Embryonic facial prominence (tissue), 1 donor: Measurements from ENCODE around the gene MBP.

ENCODE experiments used
- DNase-seq: peaks from one replicate; pipeline ENCODE4 v3.0.0-alpha.2; 2016; ENCODE audit errors: extremely low spot score

Gene MBP

DNA sequence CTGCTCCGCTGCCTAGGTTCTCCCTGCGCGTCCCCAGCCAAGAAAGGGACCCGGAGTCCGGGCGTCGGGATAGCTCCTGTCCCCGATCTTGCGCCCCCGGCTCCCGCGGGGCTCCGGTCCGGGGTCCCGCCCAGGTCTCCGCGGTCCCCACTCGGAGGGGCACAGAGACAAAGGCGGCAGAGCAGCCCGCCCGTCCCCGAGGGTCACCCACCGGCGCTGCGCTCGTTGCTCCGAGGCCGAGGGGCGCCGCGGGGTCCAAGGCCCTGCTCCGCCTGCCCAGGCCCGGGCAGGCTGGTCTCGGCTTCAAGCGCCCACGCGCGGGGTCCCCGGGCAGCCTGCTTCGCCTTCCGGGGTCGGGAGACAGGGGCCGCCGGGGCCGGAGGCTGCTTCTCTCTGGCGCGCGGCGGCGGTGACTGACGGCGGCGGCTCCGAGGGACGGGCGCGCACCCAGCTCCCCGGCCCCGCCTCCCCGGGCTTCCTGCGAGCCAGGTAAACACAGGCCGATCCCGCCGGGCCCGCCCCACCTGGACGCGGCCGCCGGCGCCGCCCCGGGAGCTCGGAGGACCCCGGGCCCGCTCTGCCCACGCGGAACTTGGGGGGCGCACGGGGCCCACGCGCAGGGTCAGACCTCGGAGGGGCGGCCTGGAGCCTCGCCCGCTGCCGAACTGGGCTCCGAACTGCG is at the start of gene MBP:
TSS of gene MBP (minus strand) at position 415 of the 682 bp plus-strand sequence. CDS start 27,522 bp downstream, outside the sequence.
- DNase-seq: no peak

DNA sequence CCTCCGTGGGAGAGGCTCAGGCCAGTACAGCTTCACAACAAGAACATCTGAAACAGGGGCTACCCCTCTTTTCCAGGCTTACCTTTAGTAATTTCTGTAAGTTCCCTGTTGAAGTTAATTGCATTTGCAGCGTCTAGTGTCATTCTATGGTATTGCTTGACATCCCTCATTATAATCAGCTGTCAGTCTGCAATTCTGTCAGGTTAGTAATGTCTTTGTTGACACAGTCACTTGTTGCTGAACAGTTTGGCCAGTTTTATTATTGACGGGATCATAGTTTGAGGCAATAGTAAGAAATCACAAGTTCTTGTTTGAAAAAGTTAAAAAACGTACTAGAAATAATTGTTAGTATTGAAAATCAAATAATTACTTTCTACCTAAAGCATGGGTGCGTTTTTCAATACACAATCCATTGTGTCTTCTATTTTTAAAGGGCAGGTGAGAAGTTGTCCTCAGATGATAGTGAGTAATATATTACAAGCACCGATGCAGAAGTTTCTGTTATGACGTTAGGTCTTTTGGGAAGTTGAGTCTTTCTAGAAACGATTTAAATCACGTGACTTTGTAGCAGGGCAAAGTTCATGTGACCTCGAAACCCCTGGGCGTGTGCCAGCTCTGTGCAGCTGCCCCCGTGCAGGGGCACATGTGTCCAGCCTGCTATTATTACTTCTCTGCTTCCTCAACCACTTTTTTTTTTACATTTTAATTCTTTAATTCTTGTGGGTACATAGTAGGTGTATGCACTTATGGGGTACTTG is 49.5 kb upstream of the MBP start:
- no peak for DNase-seq

DNA sequence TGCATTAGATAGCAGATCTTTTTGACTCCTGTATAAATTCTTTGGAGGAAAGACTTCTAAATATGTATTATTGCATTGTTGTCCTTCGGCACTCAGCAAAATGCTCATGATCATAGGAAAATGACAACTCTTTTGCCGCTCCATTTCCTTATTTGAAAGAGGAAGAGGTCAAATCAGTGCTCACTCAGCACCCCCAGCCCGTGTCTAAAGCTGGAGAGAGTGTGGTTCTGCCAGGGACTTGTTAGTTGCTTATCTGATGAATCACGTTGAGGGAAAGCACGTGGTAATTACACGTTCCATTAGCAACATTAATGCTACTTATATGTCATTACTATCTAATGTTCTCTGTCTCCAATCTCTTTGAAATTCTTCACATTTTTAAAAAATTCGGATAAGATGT is 46.0 kb upstream of the MBP start:
- DNase-seq: no peak

DNA sequence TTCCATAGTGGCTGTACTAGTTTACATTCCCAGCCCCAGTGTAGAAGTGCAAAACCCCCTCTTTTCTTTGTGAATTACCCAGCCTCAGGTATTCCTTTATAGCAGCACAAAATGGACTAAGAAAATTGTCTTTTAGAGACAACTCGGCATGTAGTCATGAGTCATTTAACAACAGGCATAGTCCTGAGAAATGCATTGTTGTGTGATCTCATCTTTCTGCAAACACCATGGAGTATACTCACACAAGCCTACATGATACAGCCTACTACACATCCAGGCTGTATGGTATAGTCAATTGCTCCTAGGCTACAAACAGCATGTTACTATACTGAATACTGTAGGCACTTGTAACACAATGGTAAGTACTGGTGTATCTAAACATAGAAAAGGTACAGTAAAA is 44.4 kb upstream of the MBP start:
- no peak for DNase-seq

DNA sequence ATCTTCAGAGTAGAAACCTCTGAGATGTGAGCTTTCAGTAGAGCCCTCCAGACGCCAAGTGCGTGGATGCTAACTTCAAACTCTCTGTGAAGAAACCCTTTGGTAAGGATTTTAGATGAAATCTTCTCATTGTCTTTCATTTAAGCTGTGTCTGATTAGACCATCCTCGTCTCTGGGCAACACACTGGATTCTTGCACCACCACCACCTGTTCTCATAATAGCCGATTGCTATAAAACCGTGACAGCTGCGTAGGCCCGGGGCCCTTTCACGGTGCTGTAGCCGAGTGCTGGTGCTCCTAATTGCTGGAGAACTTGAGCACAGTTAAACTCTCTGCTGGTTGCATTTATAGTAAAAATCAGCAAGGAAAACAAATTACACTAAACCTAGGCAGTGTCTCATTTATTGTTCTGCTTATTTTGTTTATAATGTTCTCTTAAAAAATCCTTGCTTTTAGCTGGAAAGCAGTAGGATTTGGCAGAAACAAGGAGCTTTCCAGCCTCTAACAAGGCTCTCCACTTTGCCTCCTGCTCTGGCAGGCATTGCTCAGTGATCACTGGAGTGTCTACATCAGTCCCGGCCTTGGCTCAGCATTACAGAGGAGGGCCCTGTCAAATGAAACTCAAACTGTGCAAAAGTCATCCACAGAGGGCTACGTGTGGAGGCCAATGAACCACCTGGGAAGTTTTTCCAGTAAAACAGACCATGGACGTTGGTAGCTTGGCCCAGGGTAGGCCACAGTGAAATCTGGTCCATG is 40.9 kb upstream of the MBP start:
- no peak for DNase-seq

DNA sequence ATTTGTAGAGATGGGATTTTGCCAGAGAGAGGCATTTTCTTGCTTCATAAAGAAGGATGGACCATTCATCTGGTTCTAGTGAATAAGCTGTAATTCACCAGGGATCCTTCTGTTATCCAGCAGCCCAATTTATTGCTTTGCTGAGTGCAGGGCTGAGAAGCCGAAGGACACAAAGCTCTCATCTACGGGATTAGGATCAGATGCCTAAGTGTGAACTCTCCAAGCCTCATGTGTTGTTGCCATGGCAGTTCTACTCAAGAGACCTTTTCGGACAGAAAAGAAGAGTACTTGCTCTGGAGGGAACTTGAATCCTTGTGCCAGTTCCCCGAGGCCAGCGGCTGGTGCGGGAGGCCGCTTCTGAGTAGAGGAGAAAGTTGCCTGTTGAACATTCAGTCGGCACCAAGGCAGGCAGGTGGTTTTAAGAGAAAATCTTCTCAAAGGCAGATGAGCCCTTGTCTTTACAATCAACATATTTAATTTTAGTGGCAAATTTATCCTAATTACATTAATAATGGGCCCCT is 38.4 kb upstream of the MBP start:
- no peak for DNase-seq

DNA sequence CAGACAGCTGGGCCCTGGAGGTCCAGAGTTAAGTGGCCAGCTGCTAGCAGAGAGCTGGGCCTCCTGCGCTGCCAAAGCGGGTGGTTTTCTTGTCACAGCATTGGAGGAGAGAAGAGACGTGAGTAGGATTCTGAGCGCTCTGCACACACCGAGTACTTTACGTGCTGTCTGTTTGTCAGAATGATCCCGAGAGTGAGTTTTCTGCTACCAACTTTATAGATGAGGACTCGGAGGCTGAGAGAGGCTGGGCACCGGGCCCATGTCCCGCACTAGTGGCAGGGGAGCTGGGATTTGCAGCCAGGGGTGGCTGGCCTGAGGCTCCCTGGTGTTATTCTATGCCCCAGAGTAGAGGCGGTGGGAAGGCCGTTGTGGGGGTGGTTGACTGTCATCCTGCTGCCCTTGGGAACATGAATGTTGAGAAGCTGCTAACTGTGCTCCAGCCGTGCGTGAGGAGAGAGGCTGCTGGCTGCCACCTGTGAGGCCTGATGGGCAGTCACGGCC is 36.3 kb upstream of the MBP start:
- no peak for DNase-seq

DNA sequence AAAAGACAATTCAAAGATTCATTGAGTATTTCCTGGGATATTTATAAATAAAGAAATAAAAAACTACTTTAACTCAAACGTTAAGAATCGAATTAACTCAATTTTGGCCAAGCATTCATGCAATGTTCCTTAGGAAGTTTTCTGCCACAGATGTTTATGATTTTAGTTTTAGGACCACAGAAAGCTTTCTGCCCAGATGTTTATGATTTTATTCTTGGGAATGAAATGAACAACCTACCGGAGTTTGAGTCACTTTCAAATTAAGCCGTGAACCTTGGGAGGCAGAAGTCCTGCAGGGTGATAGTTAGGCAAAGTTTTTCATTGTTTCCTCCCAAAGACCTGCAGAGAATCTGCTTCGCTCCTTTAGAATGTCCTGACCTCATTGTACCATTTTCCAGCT is 34.7 kb upstream of the MBP start:
- DNase-seq: peak; percentile 73

DNA sequence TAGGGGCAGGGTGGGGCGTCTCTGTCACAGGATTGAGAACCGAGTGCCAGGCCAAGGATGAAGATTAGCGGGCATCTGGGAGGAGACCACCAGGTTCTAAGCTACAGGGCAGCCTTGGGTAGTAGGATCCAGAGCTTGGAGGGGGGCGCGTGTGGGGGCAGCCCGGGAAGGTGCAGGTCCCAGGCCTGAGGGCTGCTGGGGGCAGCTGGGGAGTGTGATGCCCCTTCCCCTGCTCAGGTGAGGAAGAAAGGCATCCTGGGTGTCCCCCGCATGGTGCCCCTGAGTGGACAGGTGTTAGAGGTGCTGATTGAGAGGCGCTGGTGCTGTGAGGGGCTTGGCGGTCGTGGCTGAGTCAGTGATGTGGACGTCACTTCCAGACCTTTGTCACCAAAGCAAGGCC is 33.9 kb upstream of the MBP start:
- no peak for DNase-seq

DNA sequence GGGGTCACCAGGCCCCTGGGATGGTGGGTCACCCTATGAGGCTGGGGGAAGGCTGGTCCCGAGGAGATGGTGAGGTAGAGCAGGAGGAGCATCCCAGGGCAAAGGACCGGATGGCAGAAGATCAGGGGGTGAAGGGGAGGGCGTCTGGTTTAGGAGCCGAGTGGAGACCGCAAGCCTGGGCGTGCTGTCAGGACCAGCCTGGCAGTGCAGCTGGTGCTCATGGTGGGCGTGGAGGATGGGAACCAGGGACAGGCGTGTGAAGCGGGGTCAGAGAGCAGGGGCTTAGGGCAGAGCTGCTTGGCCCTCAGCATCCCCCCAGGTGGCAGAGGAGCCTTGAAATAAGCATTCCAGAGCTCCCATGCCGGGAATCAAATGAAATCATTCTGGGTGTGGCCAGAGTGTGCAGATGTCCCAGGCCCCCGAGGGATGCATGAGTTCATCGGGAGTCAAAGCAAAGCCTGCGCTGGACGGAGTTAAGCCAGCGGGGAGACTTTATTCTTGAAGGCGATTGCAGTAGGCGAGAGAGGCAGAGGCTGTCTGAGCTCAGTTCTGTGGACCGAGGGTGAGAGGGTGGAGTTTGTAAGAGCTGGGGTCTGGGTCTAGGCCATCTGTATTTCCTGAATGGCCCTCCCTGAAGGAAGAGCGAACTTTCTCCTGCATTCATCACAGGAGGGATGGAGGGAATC is 33.1 kb upstream of the MBP start:
- no peak for DNase-seq

DNA sequence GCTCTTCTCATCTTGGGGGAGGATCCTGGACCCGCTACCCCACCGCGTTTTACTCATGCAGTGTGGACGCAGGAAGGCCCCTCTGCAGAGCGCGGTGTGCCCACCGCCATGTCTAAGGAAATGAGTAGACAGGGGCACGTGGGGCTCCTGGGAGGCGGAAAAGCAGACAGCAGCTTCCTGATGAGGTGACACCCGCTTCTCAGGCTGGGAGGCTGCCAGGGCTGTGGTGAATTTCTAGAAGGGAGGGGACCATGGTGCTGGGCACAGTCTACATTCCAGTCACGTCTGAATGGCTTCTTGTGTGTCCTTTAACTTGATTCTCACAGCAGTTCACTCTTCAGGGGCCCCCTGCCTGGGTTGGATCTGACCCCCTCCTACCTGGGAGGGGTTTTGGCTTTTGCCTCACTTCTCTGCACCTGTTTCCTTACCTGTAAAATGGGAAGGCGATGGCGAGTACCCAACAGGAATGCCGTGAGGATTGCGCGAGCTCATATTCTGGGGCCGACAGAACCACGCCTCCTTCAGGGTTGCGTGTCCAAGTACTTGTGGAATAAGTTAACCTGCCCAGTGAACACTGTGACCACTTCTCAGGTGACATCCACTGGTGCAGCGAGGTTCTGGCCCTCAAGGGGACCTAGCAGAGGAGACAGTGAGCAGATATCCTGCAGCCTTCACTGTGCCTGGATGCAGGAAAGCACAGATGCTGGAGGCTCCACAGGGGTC is 32.3 kb upstream of the MBP start:
- no peak for DNase-seq

DNA sequence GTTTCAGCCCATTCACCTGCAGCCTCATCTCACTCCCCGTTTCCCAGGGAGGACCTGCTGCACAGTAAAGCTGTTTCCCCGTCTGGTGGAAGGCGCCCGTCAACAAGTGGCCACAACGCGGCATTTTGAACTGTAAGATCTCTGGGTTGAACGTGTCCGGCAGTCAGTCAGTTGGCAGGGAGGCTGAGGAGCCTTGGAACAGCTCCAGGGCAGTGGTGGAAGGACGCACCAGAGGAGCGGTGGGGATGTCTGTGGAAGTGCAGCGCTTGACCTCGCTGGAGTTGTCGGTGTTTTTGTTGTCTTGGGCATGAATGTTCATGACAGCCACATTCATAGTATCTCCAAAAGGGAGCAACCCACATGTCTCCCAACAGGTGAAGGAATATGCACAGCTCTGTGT is 31.4 kb upstream of the MBP start:
- DNase-seq: no peak

DNA sequence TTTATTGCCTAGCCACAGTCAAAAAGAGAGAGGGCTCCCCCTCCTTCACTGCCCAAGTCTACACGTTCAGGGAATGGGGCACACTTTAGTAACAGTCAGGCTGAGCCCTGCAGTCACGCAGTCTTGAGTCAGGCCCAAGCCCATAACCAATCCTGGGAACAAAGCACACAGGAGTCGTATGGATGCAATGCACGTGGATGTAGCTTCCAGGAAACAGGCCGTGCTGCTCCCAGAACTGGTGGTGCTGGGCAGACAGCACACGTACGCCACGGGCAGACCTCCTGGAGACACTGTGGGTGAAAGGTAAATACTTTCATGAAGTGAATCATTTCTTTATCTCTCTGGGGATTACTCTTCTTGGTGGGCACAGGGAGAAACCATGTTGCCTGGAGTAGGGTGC is 30.0 kb upstream of the MBP start:
- no peak for DNase-seq

DNA sequence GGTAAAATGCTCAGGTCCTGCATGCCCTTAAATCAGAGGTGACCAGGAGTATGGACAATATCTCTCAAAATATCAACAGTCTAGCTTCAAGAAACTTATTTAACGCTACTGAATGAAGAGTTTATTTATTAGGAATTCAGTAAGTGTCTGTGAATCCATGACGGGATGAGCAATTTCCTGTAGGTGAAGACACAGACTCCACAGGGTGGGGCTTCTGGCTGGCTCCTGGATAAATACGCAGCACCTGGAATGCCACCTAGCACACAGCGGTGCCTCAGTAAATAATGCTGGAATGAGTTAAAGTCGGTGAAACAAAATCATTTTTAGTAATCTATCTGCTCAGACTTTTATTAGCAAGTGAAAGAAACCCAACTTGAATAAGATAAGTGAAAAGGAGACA is 29.4 kb upstream of the MBP start:
- DNase-seq: no peak

DNA sequence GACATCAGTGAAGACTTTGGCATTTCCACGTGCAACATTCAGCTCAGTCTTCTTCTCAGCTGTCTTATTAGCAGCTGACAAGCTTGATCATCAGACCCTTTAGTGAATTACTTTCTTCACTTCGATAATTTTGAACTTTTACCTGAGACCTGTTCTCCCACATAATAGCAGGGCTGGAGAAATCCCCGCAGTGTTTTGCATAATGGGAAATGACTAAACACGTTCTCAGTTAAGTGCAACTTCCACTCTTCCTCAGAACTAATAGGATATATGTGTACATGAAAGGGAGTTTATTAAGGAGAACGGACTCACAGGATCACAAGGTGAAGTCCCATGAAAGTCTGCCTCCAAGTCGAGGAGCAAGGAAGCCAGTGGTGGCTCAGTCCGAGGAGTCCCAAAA is 28.8 kb upstream of the MBP start:
- DNase-seq: no peak

DNA sequence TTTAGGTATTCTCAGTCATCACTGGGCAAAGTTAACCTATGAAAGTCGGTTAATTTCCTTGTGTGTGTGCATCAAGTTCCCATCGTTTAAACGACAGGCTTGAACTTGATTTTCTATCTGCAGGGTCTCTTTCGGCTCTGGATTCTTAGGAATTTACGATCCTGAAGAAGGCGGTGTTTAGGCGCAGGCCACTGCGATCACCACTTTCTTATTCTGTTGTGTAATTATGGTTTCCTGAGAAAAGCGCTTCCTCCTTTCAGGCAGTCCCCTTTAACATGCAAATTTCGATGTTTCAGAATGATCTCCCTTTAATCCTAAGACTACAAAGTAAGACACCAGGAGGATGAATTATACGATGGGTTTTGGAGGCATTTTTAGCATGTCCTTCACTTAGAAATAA is 27.9 kb upstream of the MBP start:
- no peak for DNase-seq

DNA sequence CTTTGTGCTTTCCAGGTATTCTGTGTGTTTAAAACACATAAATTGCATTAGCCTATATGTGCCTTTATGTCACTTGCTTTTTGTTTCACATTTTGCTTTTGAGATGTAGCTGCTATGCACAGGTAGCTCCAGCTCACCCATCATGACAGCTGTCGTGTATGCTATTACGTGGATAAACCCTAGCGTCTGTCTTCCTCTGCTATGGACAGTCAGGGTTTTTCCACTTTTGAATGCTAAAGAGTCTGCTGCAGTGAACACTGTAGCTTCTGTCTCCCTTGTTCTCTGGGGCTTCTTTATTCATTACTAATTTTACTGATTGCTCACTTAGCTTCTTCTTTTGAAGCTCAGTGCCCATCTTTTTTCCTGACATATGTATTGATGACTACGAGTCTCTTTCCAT is 24.7 kb upstream of the MBP start:
- no peak for DNase-seq

DNA sequence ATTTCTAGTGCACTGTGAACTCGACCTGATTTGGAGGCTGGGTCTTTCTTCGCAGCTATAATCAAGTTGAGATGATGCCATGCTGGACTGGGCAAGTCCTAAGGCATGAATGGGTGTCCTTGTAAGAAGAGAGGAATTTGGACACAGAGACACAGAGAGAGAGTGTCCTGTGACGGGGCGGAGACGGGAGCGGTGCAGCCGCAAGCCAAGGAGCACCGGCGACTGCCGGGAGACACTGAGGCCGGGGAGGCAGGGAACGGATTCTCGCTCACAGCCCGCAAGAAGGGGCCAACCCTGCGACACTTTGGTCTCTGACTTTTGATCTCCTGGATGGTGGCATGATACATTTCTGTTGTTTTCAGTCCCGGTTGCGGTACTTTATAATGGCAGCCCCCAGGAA is 22.4 kb upstream of the MBP start:
- no peak for DNase-seq

DNA sequence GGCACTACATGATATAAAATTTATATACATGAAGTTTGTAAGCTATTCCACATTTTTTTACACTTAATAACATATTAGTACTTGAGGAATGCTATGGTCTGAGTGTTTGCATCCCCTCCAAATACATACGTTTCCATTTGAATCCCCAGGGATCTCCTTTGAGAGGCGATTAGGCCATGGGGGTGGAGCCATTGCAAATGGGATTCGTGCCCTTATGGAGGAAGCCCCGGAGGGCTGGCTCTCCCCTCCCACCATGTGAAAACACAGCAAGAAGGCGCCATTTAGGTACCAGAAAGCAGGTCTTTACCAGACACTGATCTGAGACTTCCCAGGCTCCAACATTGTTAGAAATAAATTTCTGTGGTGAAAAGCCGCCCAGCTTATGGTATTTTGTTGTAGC is 20.8 kb upstream of the MBP start:
- no peak for DNase-seq

DNA sequence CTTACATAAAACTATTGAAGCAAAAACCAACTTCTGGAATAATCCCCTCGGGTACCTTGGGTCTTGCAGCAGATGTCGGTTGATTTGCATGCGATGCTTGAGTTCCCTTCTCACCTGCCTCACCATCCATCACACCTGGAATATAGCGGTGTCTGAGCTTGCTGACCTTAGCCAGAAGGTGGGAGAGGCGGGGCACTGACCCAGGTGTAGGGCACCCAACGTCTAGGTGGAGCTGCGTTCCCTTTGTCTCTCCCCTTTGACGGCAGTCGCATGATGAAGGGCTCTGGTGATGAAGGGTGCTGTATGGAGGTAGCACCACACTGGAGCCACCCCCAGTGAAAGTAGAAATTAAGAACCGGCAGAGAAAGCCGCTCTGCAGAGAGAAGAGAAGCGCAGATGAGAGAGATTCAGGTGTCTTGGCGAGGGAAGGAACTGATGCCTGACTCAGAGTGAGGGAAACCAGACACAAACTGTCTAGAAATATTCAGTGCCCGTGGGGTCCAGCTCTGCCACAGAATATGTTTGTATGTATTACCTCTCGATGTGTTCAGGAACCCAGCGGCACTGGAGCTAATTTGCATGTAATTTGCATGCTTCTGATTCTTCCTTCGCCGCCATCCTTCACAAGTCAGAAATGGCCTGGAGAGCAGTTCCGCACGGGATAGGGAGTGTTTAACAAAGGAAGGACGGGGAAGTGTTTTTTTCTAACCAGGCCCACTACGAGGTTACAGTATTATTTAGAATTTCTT is 19.4 kb upstream of the MBP start:
- no peak for DNase-seq
